Limb (tissue), 2 donors: ENCODE results near the gene DICER1.
A peak's percentile ranks its signal among the peaks of the same experiment; 100 is the strongest.
"Not testable (repeated sequence)": the region's sequence is repeated elsewhere in the genome, so short reads cannot be mapped to it uniquely, and the experiment has no call there.

Source experiments
- DNase-seq, 2 donors: peaks; one replicate each; pipeline ENCODE4 v3.0.0-alpha.2; 2016; ENCODE audit errors: extremely low spot score in 2 of 2

The DICER1 gene, protein sequence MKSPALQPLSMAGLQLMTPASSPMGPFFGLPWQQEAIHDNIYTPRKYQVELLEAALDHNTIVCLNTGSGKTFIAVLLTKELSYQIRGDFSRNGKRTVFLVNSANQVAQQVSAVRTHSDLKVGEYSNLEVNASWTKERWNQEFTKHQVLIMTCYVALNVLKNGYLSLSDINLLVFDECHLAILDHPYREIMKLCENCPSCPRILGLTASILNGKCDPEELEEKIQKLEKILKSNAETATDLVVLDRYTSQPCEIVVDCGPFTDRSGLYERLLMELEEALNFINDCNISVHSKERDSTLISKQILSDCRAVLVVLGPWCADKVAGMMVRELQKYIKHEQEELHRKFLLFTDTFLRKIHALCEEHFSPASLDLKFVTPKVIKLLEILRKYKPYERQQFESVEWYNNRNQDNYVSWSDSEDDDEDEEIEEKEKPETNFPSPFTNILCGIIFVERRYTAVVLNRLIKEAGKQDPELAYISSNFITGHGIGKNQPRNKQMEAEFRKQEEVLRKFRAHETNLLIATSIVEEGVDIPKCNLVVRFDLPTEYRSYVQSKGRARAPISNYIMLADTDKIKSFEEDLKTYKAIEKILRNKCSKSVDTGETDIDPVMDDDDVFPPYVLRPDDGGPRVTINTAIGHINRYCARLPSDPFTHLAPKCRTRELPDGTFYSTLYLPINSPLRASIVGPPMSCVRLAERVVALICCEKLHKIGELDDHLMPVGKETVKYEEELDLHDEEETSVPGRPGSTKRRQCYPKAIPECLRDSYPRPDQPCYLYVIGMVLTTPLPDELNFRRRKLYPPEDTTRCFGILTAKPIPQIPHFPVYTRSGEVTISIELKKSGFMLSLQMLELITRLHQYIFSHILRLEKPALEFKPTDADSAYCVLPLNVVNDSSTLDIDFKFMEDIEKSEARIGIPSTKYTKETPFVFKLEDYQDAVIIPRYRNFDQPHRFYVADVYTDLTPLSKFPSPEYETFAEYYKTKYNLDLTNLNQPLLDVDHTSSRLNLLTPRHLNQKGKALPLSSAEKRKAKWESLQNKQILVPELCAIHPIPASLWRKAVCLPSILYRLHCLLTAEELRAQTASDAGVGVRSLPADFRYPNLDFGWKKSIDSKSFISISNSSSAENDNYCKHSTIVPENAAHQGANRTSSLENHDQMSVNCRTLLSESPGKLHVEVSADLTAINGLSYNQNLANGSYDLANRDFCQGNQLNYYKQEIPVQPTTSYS (N-terminal part only)

DNA sequence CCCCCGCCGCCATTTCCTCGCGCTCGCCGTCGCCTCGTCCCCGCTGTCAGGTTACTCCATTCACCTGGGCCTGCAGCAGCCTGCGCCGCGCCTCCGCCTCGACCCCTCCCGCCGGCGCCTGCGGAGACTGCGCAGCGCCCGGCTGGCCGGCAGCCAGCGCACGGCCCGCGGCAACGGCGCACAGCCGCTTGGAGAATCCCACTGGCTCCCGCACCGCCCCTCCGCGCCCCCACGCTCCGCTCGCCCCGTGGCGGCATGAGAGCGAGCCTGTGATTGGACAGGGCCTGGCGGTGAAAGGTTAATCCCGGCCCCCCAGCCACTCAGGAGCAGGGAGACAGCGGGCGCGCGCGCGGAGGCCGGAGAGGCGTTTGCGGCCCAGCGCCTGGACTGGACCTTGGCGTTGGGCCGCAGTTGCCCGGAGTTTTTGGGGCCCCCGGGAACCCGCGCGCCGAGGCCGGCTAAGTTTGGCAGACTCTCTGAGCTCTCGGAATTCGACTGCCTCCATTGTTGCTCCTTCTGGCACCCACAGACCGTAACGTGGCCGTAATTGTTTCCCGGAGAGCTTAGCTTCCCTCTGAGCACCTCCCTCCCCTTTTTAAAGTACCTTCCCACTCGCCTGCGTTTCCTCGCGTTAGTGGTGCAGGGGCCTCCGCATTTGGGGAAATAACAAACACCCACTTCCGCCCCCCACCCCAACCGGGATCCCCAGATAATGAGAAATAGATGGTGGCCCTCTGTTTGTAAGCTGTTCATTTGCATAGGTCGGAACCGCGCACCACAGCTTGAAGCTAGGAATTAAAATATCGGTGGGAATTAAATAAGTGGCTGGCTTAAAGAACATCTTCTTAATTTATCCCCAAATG is at the start of gene DICER1:
TSS of gene DICER1 (minus strand) at position 203 of the 863 bp plus-strand sequence. CDS start 24,071 bp downstream, outside the sequence.
- peak; percentile 92 to 100 for DNase-seq

DNA sequence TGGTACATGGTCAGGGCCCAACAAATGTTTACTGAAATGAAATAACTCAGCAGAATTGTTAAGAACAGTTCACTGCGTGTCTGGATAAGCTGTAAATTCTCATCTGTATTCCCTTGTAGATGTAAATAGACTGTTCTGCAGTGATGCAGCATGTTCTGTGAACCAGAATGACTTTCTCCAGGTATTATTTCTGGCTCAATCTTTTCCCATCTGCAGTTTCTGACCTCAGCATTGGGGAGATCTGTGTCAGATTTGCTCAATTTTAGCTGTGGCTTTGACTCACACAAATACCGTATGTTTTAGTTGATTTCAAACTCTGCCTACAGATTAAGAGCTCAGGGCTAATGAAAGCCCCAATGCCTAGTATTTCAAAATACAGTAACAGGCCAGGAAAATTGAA is 49.2 kb upstream of the DICER1 start:
- no peak for DNase-seq

DNA sequence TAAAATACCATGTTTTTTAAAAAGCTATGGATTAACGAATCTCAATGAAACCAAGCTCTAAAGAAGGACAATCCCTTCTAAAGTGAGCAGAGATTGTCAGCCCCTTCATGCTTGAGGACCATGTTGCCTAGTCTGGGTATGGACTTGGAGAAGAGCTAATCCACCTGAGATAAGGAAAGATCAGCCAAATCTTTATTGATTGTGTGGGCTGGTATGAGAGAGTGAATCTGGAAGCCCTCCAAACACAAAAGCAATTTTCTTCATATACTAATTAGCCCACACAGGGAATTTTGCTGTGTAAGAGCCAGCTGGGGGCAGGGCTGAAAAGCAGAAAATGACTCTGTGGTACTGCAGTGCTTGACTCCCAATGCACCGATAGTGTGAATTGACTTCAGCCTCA is 47.4 kb upstream of the DICER1 start:
- no peak for DNase-seq

DNA sequence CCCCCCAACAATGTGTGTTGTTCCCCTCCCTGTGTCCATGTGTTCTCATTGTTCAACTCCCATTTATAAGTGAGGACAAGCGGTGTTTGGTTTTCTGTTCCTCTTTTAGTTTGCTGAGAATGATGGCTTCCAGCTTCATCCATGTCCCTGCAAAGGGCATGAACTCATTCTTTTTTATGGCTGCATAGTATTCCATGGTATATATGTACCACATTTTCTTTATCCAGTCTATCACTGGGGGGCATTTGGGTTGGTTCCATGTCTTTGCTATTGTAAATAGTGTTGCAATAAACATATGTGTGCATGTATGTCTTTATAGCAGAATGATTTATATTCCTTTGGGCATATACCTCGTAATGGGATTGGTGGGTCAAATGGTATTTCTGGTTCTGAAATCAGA is 44.4 kb upstream of the DICER1 start:
- DNase-seq = not testable (repeated sequence)

DNA sequence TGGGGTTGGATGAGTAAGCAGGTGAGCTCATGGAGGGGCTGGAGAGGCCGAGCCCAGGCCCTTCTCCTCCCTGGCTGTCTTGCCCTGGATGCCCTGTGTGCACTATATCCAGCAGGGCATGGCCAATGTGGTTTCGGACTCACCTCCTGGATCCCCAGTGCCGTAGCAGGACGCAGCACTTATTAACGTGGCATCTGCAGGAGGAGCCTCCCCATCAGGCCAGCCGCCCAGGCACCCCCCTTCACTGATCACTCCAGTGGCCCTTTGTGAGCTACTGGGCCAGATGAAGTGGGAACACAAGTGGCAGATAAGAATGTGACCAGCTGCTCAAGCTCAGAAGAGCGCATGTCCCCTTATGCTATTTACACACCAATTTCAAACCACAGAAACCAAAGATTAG is 43.1 kb upstream of the DICER1 start:
- no peak for DNase-seq

DNA sequence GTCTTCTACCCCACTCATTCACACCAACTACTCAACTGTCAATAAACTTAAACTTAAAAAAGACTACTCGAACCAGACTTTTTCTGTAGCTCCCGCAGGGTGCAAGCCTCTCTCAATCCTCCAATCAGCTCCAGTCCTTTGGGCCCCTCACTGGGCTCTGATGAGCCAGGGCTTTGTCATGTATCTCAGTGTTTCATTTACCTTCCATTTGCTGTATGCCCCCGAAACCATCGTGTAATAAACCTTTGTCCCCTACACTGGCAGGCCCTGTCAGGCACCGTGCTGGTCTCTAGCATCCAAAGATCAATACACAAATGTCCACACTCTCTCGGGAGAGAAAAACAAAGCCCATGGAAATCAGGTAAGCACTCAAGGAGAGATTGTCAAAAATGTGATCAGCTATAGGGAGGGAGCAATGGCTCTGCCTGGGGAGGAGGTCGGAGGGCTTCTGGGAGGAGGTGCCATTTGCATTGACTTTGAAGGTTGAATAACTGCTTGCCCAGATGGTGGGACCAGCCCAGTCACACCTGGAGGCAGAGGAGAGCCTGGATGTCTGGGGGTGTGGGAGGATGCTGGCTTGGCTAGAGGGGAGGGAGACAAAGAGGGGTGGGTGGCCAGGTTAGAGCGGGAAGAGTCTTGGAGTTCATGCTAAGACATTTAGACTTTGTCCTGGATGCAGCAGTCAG is 42.1 kb upstream of the DICER1 start:
- DNase-seq = no peak

DNA sequence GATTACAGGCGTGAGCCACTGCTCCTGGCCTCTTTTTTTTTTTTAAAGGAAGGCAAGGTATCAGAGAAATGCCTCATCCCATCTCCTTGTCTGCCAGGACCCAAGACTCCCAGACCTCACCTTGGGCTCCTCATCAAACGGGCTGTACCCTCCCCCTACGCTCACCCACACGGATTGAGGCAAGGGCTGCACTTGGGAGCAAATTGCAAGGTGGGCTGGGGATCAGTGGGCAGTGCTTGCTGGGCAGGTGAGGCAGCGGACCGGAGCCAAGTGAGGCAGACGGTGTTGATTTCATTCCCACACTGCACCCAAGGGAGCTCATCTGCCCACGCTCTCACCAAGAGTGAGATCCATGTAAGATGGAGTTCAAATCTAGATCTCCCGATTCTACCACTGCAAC is 41.0 kb upstream of the DICER1 start:
- DNase-seq = no peak

DNA sequence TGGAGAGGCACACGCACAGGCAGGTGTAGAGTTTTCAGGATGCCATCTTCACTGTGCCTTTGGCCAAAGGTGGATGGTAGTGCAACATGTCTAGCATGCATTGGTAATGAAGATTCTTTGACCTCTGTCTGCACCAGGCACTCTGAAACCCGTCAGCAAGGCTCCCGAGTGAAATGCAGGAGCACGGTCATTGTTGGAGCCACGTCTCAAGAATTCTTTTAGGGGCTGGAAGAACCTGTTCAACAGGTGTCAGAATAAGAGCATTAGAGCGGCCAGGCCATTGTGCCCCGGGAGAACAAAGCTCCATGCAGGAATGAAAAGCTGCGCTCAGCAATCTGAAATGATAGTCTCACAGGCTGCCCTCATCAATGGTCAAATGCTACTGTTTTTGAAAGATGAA is 40.2 kb upstream of the DICER1 start:
- no peak for DNase-seq

DNA sequence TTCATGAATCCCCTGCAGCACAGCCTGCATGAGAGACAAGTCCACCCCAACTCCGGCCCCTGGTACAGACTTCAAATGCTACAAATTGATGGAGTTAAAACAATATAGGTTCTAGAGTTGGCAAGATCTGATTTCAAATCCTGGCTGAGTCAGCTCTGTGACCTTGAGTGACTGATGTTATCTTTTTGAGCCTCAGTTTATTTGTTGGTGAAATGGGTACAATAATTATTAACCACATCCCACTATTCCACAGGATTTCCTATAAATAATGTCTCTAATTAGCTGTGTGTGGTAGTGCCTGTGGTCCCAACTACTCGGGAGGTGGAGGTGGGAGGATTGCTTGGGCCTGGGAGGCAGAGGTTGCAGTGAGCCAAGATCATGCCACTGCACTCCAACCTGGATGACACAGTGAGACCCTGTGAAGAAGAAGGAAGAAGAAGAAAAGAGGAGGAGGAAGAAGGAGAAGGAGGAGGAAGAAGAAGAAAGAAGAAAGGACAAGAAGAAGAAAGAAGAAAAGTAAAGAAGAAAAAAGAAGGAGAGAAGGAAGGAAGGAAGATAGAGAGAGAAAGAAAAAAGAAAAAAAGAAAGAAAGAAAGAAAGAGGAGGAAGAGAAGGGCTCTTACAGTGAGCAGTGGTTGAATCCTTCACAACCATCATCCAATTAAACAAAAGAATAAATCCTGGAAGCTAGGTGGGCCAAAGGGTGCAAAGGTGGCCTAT is 39.7 kb upstream of the DICER1 start:
- DNase-seq = no peak

DNA sequence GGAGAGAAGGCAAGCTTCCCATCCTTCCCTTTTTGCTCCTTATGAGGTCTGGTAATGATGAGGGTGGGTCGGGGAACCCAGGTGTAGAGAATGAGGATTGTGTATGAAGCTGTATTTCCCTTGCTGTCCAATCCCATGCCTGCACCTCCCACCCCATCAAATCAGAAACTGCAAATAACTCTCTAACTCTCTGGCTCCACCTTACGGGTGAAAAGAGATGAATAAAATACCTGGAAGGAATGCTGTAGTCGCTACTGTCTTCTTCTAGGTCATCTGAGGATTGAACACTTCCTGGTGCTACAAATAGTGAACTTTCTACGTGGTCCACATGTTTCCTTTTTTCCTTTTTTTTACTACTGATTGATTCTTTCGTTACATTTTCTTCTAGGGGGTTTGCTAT is 38.9 kb upstream of the DICER1 start:
- DNase-seq = no peak

DNA sequence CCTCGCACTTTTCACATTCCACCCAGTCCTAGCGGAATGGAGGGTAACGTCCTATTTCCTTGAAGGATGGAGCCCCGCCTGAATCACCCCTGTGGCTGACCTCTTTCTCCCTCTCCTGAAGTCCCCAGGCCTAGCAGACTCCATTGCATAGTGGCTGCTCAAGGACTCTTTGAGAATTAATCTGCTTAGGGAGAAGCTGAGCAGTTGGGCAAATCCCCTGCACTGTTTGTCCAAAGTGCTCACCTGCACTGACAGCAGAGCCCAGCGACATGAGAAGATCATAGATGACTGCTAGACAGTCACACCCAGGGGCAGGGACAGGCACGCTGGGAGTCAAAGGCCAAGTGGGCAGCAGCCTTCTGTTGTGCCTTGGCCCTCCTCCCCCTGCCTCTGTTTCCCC is 37.7 kb upstream of the DICER1 start:
- no peak for DNase-seq

DNA sequence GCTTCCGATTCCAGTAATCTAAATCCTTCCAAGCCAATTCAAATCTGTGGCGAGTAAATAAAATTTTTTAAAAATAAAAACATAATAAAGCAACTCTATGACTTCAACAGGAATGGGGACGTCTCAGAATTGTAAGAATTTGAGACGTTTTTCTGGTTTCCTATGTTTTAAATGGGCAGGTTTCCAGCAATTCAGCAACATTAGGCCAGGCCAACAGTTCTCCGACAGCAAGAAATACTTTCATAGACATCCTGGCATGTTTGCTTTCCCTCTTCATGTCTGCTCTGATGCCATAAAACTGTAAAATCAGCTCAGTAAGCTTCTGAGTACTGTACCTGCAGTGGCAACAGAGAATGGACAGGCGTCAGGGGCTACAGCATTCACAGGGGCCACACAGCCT is 35.8 kb upstream of the DICER1 start:
- no peak for DNase-seq

DNA sequence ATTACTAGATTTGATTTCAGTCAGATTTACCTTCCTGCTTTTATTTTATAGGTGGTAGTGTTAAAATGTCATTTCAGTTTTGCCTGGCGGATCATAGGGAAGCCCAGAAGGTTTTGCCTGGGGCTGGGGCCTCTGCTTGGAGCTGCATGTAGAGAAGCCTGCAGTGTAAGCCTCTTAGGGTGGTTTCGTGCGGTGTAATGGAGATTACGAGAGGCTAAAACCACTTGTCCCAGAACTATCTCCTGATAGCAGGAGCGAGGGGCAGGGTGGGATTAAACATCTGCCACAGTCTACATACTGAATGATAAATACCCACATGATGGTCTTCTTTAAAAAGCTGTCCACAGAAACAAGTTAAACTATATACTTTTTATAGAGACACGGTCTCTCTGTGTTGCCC is 35.0 kb upstream of the DICER1 start:
- DNase-seq = no peak

DNA sequence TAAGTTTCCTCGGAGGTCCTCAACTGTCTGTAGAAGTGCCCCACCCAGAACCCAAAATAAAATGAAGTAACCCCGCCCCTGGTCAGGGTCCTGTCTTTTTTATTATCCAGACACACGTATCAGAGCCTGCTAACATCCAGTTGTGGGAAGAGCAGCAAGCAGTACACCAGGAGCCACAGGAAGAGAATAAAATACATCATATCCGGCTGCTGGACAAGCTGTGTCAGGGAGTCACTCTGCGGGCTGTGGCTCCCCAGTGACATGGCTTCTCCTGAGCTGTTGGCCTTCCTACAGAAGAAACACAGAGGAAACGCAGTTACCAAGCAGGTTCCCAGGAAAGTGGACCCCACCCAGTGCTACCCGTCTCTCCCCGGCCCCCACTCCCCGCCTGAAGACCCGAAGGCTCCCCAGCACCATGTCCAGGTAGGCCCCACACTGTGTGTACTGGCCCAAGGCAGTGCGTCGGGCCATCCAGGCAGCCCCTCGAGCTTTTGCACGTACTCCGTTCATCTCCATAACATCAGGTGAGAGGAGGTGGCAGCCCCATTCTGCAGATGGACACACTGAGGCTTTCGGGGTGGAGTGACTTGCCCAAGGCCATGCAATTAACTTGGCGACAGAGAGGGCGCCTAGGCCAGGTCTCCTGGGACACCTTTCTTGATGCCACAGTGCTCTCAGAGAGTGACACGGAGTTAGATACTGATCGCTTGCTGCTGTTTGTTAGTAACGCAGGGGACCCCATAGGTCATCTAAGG is 34.3 kb upstream of the DICER1 start:
- DNase-seq = no peak

DNA sequence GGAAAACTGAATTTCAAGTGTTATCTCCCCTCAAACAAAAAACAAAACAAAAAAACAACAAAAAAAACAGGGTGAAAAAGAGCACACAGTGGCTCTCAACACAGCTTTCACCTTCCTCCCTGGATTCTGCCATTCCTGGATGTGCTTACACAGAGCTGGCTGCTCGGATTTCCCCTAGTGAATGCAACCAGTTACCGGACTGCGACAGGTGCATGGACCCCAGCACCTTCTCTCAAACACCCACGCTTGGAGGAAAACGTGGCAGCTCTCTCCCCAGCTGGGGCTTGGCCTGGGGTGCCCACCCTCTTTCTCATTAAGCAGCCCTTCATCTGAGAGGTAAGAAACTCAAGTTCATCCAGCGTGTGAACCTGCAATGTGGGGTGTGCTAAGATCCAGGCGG is 33.5 kb upstream of the DICER1 start:
- no peak for DNase-seq

DNA sequence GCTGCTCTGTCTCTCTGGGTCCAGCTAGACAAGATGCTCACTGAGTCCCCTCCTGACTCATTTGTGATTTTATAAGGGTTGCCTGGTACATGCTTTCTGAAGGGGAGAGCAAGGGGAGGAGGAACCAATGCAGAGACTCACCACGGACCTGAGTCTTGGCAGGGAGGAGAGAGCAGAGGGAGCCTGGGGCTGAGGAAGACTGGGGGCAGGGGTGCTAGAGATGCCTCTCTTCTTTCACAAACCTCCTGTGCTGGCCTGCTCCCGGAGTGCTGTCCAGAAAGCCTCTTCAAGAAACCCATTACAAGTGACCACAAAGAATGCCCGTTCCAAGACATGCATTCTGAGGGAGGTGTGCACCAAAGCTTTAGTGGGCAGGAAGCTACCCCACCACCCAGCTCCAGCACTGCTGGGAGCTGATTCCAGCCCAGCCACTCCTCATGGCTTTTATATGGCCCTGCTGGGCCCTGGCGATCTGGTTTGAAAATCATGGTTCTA is 33.1 kb upstream of the DICER1 start:
- no peak for DNase-seq

DNA sequence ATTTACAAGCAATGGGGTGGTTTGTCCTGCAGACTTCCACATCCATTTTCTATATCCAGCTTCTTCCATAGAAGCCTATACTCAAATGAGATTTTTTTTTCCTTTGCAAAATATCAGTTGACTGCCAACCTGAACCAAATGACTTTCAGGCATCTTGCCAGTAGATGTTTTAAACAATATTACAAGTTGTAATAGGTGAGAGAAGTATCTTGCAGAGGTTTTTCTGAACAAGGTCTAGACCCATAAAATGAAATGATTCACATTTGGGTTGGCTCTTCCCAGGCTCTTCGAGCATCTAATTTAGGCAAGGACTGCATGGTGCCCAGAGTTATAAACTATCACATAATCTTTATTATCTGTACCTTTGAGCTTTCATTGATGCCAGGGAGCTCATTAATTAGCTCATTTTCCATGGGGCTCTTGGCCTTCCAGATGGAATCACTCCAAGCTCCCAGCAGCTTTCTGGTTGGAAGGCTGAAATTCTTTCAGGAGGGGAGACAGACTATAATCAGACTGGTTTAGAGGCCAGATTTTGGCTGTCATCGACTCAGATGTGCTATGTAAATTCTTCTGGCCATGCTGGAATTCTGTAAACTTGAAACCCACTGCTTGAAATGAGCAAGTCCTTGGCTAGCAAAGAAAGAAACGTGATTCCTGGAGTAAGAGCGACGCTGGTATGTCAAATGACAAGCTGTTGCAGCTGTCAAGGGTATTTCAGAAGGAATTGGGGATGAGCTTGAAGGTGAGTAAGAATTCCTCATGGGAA is 32.2 kb upstream of the DICER1 start:
- peak in 1 of 2 donors; percentile 40 for DNase-seq

DNA sequence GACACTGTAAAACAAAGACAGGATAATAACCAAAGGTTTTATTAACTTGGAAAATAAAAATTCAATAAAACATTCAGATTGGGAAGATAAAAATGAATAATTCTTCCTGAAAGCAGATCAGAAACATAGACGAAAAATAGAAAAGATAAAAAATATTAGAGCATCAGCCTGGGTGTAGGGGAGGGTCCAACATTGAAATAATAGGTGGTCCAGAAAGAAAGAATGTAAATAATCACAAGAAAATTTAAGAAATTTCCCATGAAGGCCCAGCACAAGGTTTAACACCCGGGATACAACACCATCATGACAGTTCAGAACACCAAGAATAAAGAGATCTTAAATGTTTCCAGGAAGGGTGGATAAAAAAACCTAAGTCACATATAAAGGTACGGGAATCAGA is 31.1 kb upstream of the DICER1 start:
- DNase-seq = no peak
